ENCODE results near the gene C2CD4B. TPM values are rescaled to one million over a fixed set of nuclear protein-coding genes. Genes with fewer than 3 reads are reported as not detected.

The C2CD4B gene
- total and polyA plus RNA-seq, 8 donors = 2.3 to 30.3 (median 13.1) TPM; not detected in 1

DNA sequence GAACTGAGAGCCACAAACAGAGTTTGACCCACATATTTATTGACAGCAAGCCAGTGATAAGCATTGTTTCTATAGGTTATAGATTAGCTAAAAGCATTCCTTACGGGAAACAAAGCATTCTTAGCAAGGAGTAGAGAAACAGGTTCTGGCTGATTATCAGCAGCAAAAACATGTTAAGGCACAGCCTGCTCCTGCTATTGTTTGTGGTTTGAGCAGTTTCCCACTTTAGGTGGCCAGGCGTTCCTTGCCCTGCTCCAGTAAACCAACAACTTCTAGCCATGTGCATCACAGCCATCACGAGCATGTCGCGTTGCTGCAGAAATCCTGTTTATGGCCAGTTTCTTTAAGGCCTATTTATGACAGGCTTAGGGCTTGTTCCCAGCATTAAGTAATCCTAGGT, 44.7 kb upstream of the C2CD4B start:
- Histone ChIP-seq H3K4me1 (peaks cover 0 to 13% (median 0%) of the 10 kb centered on the region in 4 donors), H3K27me3 (no peaks in the 10 kb centered on the region), H3K9me3 (peaks cover 0 to 10% (median 0%) of the 10 kb centered on the region in 4 donors), H3K36me3 (no peaks in the 10 kb centered on the region), H3K4me3 (no peak overlapping the region), H3K27ac (peak overlapping the region; percentile 75 to 86 (median 83))
- peak; percentile 76 to 91 for DNase-seq
- 35 to 74% (median 50%) methylated on average over 5 of the region's 5 CpGs for whole genome bisulfite sequencing, 5 donors
- intact Hi-C loops (cut with DNase I; ENCODE audit: low total_unique reads) = no loop called here
- TF ChIP-seq POLR2AphosphoS5 (IDR thresholded peaks at IDR 0.05) (peak in 2 of 3 donors; percentile 80 to 89), EP300 (IDR thresholded peaks at IDR 0.05) (no peak), POLR2A (IDR thresholded peaks at IDR 0.05) (no peak)
- TF ChIP-seq, protein P1, sequence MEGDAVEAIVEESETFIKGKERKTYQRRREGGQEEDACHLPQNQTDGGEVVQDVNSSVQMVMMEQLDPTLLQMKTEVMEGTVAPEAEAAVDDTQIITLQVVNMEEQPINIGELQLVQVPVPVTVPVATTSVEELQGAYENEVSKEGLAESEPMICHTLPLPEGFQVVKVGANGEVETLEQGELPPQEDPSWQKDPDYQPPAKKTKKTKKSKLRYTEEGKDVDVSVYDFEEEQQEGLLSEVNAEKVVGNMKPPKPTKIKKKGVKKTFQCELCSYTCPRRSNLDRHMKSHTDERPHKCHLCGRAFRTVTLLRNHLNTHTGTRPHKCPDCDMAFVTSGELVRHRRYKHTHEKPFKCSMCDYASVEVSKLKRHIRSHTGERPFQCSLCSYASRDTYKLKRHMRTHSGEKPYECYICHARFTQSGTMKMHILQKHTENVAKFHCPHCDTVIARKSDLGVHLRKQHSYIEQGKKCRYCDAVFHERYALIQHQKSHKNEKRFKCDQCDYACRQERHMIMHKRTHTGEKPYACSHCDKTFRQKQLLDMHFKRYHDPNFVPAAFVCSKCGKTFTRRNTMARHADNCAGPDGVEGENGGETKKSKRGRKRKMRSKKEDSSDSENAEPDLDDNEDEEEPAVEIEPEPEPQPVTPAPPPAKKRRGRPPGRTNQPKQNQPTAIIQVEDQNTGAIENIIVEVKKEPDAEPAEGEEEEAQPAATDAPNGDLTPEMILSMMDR (IDR thresholded peaks at IDR 0.05) = no peak

DNA sequence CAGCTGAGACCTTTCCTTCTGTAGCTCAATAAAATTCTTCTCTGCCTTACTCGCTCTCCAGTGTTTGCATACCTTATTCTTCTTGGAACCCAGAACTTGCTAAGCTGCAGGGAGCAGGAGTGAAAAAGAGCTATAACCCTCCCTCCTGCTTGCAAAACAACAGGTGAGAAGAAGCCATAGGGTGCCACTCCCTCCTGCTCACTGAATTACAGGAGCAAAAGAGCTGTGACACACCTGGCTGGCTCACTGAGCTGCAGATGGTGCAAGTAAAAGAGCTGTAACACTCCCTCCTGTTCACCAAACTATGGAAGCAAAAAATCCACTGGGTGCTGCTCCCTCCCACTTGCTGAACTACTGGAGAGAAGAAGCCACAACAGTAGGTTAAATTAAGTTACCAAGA, 44.2 kb upstream of the C2CD4B start:
- Histone ChIP-seq H3K27me3 (no peaks in the 10 kb centered on the region), H3K27ac (peak overlapping the region; percentile 75 to 86 (median 83)), H3K9me3 (peaks cover 0 to 10% (median 0%) of the 10 kb centered on the region in 4 donors), H3K36me3 (no peaks in the 10 kb centered on the region), H3K4me3 (no peak overlapping the region), H3K4me1 (peaks cover 0 to 13% (median 0%) of the 10 kb centered on the region in 4 donors)
- intact Hi-C loops (cut with DNase I; ENCODE audit: low total_unique reads) = no loop called here
- 31 to 60% (median 35%) methylated on average over 1 of the region's 1 CpG for WGBS, 5 donors
- TF ChIP-seq POLR2A (IDR thresholded peaks at IDR 0.05) = no peak
- no peak for TF ChIP-seq POLR2AphosphoS5 (IDR thresholded peaks at IDR 0.05)
- peak; percentile 55 to 71 for DNase-seq

DNA sequence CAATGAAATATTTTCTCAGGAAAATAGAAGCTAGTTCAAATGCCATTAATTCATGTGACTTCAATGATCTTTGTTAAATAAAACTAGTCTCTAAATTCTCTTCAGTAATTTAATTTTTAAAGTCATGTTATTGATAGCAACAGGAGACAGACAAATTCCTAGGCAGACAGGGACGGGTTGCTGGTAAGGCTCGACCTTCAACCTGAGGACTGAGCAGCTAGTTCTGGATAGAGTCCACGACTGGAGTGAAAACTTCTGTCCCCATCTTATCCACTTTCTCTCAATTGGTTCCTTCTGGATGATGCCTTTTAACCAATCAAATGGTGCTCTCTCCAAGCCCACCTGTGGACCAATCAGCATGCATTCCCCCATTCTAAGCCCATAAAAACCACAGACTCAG, 43.8 kb upstream of the C2CD4B start:
- Histone ChIP-seq H3K4me3 (no peak overlapping the region), H3K4me1 (peaks cover 0 to 13% (median 0%) of the 10 kb centered on the region in 4 donors), H3K36me3 (no peaks in the 10 kb centered on the region), H3K27me3 (no peaks in the 10 kb centered on the region), H3K9me3 (peaks cover 0 to 10% (median 0%) of the 10 kb centered on the region in 4 donors), H3K27ac (peak overlapping the region; percentile 75 to 86 (median 83))
- 30 to 69% (median 54%) methylated on average over 3 of the region's 3 CpGs for WGBS, 5 donors
- DNase-seq = no peak
- intact Hi-C loops (cut with DNase I; ENCODE audit: low total_unique reads) = no loop called here
- no peak for TF ChIP-seq POLR2A (IDR thresholded peaks at IDR 0.05)
- TF ChIP-seq POLR2AphosphoS5 (IDR thresholded peaks at IDR 0.05) = no peak
- TF ChIP-seq, protein P1 (IDR thresholded peaks at IDR 0.05) = no peak
- TF ChIP-seq EP300 (IDR thresholded peaks at IDR 0.05) = no peak

DNA sequence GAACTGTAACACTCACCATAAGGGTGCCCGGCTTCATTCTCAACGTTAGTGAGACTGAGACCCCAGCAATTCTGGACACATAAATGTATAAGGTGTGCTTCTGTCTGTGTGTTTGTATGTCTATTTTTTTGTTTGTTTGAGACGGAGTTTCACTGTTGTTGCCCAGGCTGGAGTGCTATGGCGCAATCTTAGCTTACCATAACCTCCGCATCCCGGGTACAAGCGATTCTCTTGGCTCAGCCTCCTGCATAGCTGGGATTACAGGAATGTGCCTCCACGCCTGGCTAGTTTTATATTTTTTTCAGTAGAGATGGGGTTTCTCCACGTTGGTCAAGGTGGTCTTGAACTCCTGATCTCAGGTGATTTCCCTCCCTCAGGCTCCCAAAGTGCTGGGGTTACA, 43.3 kb upstream of the C2CD4B start:
- WGBS, 5 donors = 91 to 93% (median 92%) methylated on average over 9 of the region's 9 CpGs

DNA sequence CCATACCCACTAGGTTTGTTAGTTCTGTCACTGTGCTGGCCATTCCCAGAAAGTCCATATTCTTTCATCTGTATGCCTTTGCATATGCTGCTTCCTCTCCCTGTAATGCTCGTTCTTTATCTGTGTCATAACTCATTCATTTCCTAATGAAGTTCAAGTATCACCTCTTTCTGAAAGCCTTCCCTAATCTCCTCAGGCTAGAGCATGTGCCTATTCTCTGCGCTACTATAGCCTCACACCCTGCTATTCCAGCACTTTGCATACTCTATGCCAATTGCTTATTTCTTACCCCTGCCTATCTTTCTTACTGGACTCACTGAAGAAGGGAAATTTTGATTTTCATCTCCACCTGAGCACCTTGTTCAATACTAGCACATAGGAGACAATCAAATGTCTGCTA, 25.6 kb upstream of the C2CD4B start:
- intact Hi-C loops (cut with DNase I; ENCODE audit: low total_unique reads) = no loop called here
- no peak for DNase-seq
- Histone ChIP-seq H3K36me3 (no peaks in the 10 kb centered on the region), H3K27ac (no peak overlapping the region), H3K4me3 (no peak overlapping the region), H3K27me3 (no peaks in the 10 kb centered on the region), H3K4me1 (no peaks in the 10 kb centered on the region), H3K9me3 (no peaks in the 10 kb centered on the region)
- TF ChIP-seq, protein P1 (IDR thresholded peaks at IDR 0.05) = no peak
- no peak for TF ChIP-seq POLR2AphosphoS5 (IDR thresholded peaks at IDR 0.05)
- no peak for TF ChIP-seq EP300 (IDR thresholded peaks at IDR 0.05)
- TF ChIP-seq POLR2A (IDR thresholded peaks at IDR 0.05) = no peak
- WGBS, 5 donors = 76 to 84% (median 80%) methylated on average over 2 of the region's 2 CpGs

More for the DNA sequence above, 43.3 kb upstream of the C2CD4B start:
- intact Hi-C loops (cut with DNase I; ENCODE audit: low total_unique reads) = no loop called here
- Histone ChIP-seq H3K36me3 (no peaks in the 10 kb centered on the region), H3K4me3 (no peak overlapping the region), H3K4me1 (peaks cover 0 to 13% (median 0%) of the 10 kb centered on the region in 4 donors), H3K9me3 (peaks cover 0 to 10% (median 0%) of the 10 kb centered on the region in 4 donors), H3K27me3 (no peaks in the 10 kb centered on the region), H3K27ac (peak overlapping the region; percentile 70 to 86 (median 83))
- no peak for DNase-seq
- TF ChIP-seq EP300 (IDR thresholded peaks at IDR 0.05) (no peak), POLR2AphosphoS5 (IDR thresholded peaks at IDR 0.05) (no peak), POLR2A (IDR thresholded peaks at IDR 0.05) (no peak)
- TF ChIP-seq, protein P1 (IDR thresholded peaks at IDR 0.05) = no peak

All from stomach (tissue), 9 donors.